HFF-Myc (cell line): Measurements from ENCODE around the gene HELZ2.
"Not testable (repeated sequence)": the region's sequence is repeated elsewhere in the genome, so short reads cannot be mapped to it uniquely, and the experiment has no call there.

Experiments
- DNase-seq: peaks from one replicate; pipeline ENCODE4 v3.0.0-alpha.2; 2011; ENCODE audit warnings: low read depth; ENCODE audit errors: extremely low read depth
- H3K4me3 ChIP-seq: replicated peaks from 2 replicates; pipeline ENCODE4 v1.5.1; 2011; ENCODE audit warnings: low read depth, mild to moderate bottlenecking, control low read depth, low read length
- TF ChIP-seq, protein P1 (sequence below): IDR thresholded peaks from 2 replicates; pipeline ENCODE4 v1.5.1; 2012; ENCODE audit warnings: mild to moderate bottlenecking, low read depth, low read length, control low read depth; ENCODE audit errors: missing control alignments

The HELZ2 gene

DNA sequence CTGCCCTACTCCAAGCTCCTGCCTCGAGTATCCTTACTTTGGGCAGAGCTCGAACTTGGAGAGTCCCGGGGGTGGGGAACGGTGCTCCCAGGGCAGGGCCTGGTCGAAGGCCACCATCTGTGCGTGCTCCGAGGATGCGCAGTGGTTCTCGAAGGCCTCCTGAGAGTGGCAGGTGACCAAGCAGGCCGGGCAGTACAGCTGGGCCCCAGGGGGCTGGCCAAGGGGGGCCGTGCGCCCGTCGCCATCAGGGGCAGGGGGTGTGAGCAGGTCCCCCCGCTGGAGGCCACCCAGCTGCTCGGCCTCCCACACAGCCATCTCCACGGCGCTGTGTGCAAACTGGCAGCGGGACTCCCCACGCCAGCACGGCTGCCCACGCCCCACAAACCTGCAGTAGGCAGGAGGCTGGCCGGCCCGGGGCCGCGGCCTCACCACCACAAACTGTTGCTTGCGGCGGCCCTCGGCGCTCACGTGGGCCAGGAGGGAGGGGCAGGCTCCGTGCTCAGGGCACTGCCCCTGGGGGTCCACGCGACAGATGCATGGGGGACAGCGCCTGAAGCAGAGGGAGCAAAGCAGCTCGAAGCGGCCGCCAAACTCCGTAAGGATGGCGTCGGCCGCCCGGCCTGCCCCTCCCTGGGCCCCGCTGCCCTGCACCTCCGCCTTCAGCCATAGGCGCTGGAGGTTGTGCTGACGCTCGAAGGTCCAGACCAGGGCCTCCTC, 1.8 kb downstream of the HELZ2 start:
- no peak overlapping the region for H3K4me3 ChIP-seq
- DNase-seq: no peak
- TF ChIP-seq, protein P1, sequence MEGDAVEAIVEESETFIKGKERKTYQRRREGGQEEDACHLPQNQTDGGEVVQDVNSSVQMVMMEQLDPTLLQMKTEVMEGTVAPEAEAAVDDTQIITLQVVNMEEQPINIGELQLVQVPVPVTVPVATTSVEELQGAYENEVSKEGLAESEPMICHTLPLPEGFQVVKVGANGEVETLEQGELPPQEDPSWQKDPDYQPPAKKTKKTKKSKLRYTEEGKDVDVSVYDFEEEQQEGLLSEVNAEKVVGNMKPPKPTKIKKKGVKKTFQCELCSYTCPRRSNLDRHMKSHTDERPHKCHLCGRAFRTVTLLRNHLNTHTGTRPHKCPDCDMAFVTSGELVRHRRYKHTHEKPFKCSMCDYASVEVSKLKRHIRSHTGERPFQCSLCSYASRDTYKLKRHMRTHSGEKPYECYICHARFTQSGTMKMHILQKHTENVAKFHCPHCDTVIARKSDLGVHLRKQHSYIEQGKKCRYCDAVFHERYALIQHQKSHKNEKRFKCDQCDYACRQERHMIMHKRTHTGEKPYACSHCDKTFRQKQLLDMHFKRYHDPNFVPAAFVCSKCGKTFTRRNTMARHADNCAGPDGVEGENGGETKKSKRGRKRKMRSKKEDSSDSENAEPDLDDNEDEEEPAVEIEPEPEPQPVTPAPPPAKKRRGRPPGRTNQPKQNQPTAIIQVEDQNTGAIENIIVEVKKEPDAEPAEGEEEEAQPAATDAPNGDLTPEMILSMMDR: no peak

DNA sequence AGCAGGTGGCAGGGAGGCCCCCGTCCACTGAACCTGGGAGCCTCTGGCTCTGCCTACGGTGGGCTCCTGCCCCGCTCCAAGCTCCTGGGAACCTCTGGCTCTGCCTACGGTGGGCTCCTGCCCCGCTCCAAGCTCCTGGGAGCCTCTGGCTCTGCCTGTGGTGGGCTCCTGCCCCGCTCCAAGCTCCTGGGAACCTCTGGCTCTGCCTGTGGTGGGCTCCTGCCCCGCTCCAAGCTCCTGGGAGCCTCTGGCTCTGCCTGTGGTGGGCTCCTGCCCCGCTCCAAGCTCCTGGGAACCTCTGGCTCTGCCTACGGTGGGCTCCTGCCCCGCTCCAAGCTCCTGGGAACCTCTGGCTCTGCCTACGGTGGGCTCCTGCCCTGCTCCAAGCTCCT, 3.0 kb downstream of the HELZ2 start:
- DNase-seq, H3K4me3 ChIP-seq: not testable (repeated sequence)

DNA sequence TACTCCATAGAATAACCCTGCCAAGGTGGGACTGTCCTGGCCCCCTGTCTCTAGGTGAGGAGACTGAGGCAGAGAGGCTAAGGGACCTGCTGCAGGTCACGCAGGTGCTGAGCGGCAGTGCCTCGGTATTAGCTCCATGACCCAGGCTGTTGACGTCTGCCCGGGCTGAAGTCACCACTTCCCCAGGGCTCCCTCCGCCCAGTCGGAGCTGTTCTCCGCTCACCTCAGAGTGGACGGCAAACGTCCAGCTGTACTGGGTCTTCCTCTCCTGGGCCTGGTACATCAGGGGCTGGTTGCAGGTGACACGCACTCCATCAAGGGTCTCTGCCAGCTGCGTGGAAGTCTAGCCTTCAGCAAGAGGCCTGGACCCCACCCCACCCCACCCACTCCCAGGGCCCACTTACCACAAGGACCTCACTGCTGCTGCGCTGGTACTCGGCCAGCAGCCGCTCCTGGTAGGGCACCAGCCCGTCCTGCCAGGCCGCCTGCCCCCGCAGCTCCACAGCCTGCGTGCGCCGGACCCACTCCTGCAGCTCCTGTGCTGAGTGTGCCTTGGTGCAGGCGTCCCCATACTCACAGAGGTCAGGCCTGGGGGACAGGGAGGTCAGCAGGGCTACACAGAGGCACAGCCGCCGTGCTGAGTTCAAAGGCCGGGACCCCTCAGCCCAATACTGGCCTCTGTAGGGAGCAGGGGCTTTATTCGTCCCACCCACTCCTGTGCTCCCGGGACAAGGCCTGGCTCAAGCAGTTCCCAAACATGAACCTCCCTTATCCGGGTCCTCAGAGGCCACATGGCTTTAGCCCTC, 3.6 kb downstream of the HELZ2 start:
- DNase-seq: no peak
- no peak overlapping the region for H3K4me3 ChIP-seq
- TF ChIP-seq, protein P1: no peak

DNA sequence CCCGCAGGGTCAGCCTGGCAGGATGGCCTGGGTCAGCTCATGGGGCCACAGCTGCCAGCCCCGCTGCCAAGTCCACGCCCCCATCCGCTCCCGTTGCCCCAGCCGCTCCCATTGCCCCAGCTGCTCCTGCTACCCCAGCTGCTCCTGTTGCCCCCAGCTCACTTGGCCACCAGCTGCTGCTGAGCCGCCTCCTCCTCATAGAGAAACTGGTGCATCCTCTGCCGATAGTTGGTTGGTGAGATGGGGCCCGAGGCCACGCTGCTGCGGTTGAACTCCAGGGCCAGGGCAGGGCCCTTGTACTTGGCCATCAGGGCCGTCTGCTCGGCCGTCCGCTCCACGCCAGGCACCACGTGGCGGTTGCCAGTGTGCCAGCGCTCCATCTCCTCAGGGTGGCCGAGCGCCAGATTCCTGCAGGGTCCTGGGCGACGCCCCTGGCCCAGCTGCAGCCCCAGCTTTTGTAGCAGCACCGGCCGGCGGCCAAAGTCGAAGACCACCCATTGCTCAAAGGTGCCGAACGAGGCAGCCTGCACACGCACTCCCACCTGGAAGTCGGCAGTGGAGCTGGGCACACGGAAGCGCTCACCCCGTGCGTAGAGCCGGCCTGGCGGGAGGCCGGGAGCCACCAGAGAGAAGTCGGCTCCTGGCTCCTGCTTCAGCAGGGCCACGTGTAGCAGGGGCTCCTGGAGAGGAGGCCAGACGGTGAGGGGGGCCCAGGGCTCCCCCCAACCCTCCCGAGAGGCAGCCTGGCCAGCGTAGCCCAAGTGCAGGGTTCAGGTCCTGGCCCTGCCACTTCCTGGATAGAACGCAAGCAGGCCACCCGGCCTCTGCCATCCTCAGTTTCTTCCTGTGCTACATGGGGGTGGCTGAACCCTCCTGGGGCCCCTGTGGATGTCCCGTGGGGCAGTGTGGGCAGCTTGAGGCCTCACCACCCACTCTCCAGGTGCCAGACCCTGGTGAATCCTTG, 4.8 kb downstream of the HELZ2 start:
- no peak overlapping the region for H3K4me3 ChIP-seq
- no peak for DNase-seq
- TF ChIP-seq, protein P1: no peak

DNA sequence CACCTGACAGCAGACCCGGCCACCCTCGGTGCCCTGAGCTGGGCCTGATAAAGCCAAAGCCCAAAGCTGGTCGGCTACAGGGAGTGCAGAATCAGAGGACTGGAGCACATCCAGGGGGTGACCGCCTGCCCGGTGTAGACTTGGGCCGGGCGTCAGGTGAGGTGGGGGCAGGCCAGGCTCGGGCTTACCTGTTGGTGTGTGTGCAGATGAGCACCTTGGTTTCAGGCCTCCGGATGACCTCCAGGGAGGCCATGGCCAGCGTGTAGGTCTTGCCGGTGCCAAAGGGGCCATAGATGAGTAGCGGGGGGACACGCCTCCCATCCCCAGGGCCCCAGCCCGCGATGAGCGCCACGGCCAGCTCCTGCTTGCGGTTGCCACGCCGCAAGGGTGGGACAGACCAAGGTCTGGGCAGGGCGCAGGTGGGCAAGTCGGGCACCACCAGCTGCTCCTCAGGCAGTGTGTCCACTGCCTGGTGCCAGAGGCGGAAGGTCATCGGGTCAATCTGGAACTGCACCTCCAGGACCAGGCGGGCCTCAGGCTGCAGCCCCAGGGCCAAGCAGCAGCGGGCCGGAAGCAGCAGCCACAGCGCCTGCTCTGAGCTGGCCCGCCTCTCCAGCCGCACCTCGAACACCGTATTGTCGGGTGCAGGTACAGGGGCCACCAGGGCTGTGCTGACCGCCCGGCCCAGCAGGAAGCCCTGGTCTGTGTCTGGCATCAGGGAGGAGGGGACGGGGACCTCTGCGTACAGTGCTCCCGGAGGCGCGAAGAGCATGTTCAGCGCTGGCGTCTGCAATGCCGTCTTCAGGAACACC, 5.7 kb downstream of the HELZ2 start:
- H3K4me3 ChIP-seq: no peak overlapping the region
- DNase-seq: no peak
- TF ChIP-seq, protein P1: no peak

DNA sequence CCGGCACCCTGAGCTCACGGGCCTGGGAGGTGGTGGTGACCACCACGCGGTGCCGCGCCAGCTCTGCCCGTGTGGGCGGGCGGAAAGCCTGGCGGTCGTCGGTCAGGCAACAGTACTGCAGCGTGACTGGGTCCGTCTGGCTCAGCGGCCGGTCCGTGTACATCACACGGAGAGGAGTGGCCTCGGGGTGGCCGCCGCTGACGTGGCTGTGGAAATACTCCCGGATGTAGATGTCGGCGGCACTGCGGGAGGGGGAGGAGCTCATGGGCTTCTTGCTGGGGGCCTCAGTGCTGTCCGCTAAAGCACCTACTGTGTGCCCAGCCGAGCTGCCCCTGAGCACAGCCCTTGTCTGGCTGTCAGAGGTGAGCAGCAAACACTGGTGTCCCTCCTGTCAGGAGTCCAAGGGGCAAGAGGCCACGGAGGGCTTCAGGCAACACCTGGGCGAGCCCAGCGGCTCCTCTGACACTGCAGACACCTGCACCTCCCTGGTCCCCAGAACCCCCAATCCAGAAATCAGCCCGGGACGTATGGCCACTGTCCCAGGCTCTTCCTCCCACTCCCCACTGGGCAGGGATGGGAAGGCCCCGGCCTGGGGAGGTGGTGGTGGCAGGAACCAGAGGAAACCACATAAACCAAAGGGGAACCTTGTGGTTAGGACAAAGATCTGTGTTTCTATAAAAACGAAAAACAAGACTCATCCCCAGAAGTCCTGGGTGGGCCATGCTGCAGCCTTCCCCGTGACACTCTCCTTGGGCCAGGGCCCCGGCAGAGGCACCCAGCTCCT, 6.5 kb downstream of the HELZ2 start:
- no peak for DNase-seq
- TF ChIP-seq, protein P1: no peak
- no peak overlapping the region for H3K4me3 ChIP-seq
